ENCODE measurements around the gene TIAM2. TPM values are rescaled to one million over a fixed set of nuclear protein-coding genes. Genes with fewer than 3 reads are reported as not detected.

The TIAM2 gene
- total and polyA plus RNA-seq, 2 experiments from 2014 or later = 5.5 to 16.9 TPM

DNA sequence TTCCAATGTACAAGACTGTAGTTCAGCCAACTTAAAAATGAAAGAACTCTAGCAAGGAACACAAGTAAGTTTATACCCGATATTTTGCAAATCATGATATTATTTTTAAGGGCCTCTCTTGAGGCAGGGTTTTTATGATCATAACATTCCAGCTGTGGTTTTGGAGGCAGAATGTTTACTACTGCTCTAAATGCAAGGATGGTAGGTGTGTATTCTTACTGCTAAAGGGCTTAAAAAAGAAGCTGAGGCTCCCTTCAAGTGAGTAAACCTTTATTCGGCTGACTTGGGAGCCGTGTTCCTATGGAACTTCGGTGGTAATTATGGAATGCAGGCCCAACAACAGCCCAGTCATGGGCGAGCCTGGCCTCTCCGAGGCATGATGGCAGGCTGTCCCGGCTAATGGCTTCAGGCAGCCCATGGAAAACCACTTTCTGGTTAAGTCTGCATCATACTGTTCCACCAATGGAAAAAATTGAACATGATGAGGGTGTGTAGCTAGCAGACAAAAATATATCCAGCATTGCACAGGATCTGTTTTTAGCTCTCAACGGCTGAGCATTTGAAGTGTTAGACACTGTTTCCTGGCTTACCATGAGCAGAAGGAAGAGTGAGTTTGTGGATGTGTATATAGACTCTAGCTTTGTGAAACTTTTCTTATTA lies 111.5 kb downstream of the TIAM2 start:
- no peak for TF ChIP-seq CTCF (IDR thresholded peaks at IDR 0.05; ENCODE audit: poor library complexity)
- TF ChIP-seq EZH2 (IDR thresholded peaks at IDR 0.05; ENCODE audit: borderline replicate concordance) = no peak
- TF ChIP-seq EZH2phosphoT487 (IDR thresholded peaks at IDR 0.05; ENCODE audit: low read depth, severe bottlenecking, unreplicated experiment) = no peak
- H3K9me3 ChIP-seq (ENCODE audit: low read depth) = no peaks in the 10 kb centered on the region
- no peak overlapping the region for H3K4me3 ChIP-seq
- no peaks in the 10 kb centered on the region for H3K27me3 ChIP-seq
- no peaks in the 10 kb centered on the region for H3K4me1 ChIP-seq (ENCODE audit: insufficient read depth)
- H3K79me2 ChIP-seq = no peaks in the 10 kb centered on the region
- no peaks in the 10 kb centered on the region for H3K36me3 ChIP-seq (replicated peaks; ENCODE audit: insufficient read depth, low read depth)
- 69% methylated on average over 8 of the region's 8 CpGs for WGBS (ENCODE audit: low lambda C conversion rate, missing lambda C conversion rate)
- no peak overlapping the region for H3K27ac ChIP-seq
- DNase-seq (ENCODE audit: low spot score) = no peak
- H3K9me2 ChIP-seq (replicated peaks; ENCODE audit: insufficient read depth) = no peaks in the 10 kb centered on the region
- H3K4me2 ChIP-seq = no peak overlapping the region
- H4K20me1 ChIP-seq (ENCODE audit: insufficient read depth, poor library complexity, severe bottlenecking) = no peaks in the 10 kb centered on the region
- no peak overlapping the region for H2AFZ ChIP-seq

DNA sequence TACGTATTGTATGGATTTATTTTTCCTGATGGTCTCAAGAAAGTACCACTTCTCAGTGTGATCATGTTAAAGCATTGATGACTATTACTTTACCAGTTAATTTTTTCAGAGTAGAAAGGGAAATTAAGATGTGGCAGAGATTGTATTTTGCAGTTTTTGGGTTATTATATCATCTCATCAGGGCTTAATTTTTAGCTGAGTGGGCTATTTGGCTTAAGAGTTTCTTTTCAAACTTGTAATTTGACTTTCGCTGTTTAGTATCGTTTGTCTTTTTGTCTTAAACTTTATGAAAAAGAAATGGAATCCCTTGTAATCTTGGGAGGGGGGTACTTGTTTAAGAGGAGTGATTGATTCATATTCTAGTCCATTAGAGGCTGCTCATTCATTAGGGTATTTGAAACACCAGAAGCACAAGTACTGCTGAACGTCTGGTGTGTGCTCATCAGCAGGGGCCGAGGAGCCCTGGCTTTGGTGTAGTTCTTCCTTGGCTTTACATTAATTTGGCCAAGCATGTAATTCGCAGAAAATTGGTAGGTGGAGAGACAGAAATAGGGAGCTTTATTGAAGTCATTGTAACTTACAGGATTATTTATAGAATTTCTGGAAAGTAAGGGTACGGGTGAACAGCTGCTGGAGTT lies 112.4 kb downstream of the TIAM2 start:
- Histone ChIP-seq H3K9me2 (replicated peaks; ENCODE audit: insufficient read depth) (no peaks in the 10 kb centered on the region), H3K4me2 (no peak overlapping the region), H3K79me2 (no peaks in the 10 kb centered on the region), H3K4me3 (no peak overlapping the region), H3K9me3 (ENCODE audit: low read depth) (no peaks in the 10 kb centered on the region), H3K27ac (no peak overlapping the region), H3K4me1 (ENCODE audit: insufficient read depth) (no peaks in the 10 kb centered on the region), H2AFZ (no peak overlapping the region), H3K36me3 (replicated peaks; ENCODE audit: insufficient read depth, low read depth) (no peaks in the 10 kb centered on the region), H3K27me3 (no peaks in the 10 kb centered on the region), H4K20me1 (ENCODE audit: insufficient read depth, poor library complexity, severe bottlenecking) (no peaks in the 10 kb centered on the region)
- no peak for TF ChIP-seq EZH2phosphoT487 (IDR thresholded peaks at IDR 0.05; ENCODE audit: low read depth, severe bottlenecking, unreplicated experiment)
- no peak for TF ChIP-seq EZH2 (IDR thresholded peaks at IDR 0.05; ENCODE audit: borderline replicate concordance)
- TF ChIP-seq CTCF (IDR thresholded peaks at IDR 0.05; ENCODE audit: poor library complexity) = no peak
- WGBS (ENCODE audit: low lambda C conversion rate, missing lambda C conversion rate) = 80% methylated on average over 7 of the region's 7 CpGs
- DNase-seq (ENCODE audit: low spot score) = no peak

DNA sequence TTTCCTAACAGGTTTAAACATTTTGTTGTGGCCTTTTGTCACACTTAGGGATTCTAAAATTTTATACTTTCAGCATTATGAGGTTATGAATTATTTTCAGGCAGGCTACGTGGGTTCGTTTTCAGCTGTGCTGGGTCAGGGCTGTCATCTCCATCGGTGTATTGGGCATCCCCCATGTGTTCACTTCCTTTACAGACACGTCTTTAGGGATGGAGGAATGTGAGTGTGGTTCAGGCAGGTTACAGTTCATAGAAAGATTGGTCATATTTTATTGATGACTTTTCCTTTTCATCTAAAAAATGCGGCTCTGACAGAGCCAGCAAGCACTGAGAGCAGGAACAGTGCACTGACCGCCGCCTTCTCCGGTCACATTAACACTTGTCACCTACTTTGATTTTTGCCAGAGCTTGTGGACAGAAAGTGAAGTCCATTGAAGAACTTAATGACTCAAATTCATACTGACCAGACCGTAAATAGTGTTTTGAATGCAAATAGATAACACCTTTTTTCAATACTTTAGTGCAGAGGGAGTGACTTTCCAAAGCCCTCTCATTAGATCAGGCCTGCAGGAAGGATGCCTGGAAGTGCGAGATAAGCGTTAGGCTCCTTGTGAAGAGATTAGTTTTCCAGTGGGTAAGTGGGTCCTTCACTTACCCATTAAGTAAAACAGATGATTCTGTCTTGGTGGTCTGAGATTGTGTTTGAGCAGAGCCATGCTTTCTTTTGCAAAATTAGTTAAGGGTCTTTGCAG lies 113.1 kb downstream of the TIAM2 start:
- Histone ChIP-seq H3K27me3 (no peaks in the 10 kb centered on the region), H3K4me2 (no peak overlapping the region), H3K36me3 (replicated peaks; ENCODE audit: insufficient read depth, low read depth) (no peaks in the 10 kb centered on the region), H3K79me2 (no peaks in the 10 kb centered on the region), H3K9me3 (ENCODE audit: low read depth) (no peaks in the 10 kb centered on the region), H3K27ac (no peak overlapping the region), H3K4me1 (ENCODE audit: insufficient read depth) (no peaks in the 10 kb centered on the region), H4K20me1 (ENCODE audit: insufficient read depth, poor library complexity, severe bottlenecking) (no peaks in the 10 kb centered on the region), H3K9me2 (replicated peaks; ENCODE audit: insufficient read depth) (no peaks in the 10 kb centered on the region), H3K4me3 (no peak overlapping the region), H2AFZ (no peak overlapping the region)
- no peak for DNase-seq (ENCODE audit: low spot score)
- TF ChIP-seq CTCF (IDR thresholded peaks at IDR 0.05; ENCODE audit: poor library complexity) = no peak
- TF ChIP-seq EZH2 (IDR thresholded peaks at IDR 0.05; ENCODE audit: borderline replicate concordance) = no peak
- no peak for TF ChIP-seq EZH2phosphoT487 (IDR thresholded peaks at IDR 0.05; ENCODE audit: low read depth, severe bottlenecking, unreplicated experiment)
- 76% methylated on average over 11 of the region's 11 CpGs for WGBS (ENCODE audit: low lambda C conversion rate, missing lambda C conversion rate)

Data from hepatocyte (in vitro differentiated cells).